ENCODE measurements around the gene SEMA5A.

DNA sequence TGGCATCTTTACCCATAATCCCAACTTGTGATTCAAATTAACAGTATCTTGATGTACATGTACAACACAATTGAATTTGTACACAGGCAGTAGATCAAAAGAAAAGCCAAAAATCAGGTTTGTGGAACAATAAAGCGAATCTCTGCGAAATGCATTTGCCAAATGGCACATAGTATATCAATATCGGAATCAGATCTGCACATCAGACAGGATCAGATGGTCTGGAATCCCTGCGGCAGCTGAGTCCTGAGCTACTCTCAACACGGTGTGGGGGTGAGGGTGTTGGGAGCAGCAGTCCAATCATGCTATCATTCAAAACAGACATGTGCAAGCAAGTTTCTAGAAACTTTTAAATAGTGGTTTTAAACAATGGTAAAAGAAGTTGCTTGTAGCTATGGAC is 358.3 kb downstream of the SEMA5A start:
- TF ChIP-seq CTCF (IDR thresholded peaks at IDR 0.05) (no peak), EP300 (IDR thresholded peaks at IDR 0.05) (no peak), POLR2A (IDR thresholded peaks at IDR 0.05) (no peak)

Data from gastroesophageal sphincter (tissue), 3 donors.